K562 (cell line): ENCODE measurements around the gene ERLEC1. TPM values are rescaled to one million over a fixed set of nuclear protein-coding genes. Genes with fewer than 3 reads are reported as not detected.
A peak's percentile ranks its signal among the peaks of the same experiment; 100 is the strongest.

ENCODE experiments used
- ATAC-seq: fragments of 200-7000 bp; cut with Tn5 transposase; 3 replicates; pipeline ENCODE4 v1.9.1; 2020; ENCODE audit warnings: moderate library complexity
- BruUV-seq: library from RNA; stranded (reverse); fragments of 400-500 nt; replicated peaks from 2 replicates; lab custom pipeline; 2021; lab: Mats Ljungman, UMichigan
- CTCF ChIA-PET: fragments of 300-600 bp; formaldehyde crosslinking; extraction: SDS; loops from one replicate; lab custom pipeline; 2021; ENCODE audit warnings: low intra/inter-chr PET ratio; lab: Yijun Ruan, JAX
- POLR2A ChIA-PET: fragments of 300-600, 350-650 bp; sonication (Branson Sonifier 250); formaldehyde crosslinking; extraction: SDS; loops from one replicate; lab custom pipeline; 2021; ENCODE audit warnings: antibody characterized with exemption, inconsistent platforms; lab: Yijun Ruan, JAX
- DNase-seq, 4 experiments: peaks; one replicate each; pipeline versions ENCODE4 v3.0.0 to v3.0.0-alpha.2; 2011 to 2018; ENCODE audit warnings: low spot score in 3 of 4, mixed read lengths in 3 of 4; ENCODE audit errors: extremely low read depth in 1 of 4
- FAIRE-seq: peaks from 2 replicates; lab custom pipeline; 2011; peaks lifted over from hg19 to GRCh38; lab: Jason Lieb, UNC
- H2AFZ ChIP-seq: 2 replicates; pipeline ENCODE4 v1.6.0; 2011; ENCODE audit warnings: low read depth, low read length, control low read depth, inconsistent platforms
- H3K27ac ChIP-seq: fragments of 200-600 bp; 3 replicates; pipeline ENCODE4 v1.8.0; 2011; ENCODE audit warnings: low read depth, mild to moderate bottlenecking, control low read depth, inconsistent platforms, low read length, moderate library complexity, mixed read lengths; ENCODE audit errors: extremely low read depth
- H3K27me3 ChIP-seq, 2 experiments: fragments of 300-600 bp in 1 of 2; 2 replicates in 1 of 2; 3 replicates in 1 of 2; pipeline versions ENCODE4 v1.6.0 to v1.8.0; 2011; ENCODE audit warnings: inconsistent platforms in 2 of 2, low read length in 2 of 2, mild to moderate bottlenecking in 1 of 2, mixed read lengths in 1 of 2, moderate library complexity in 1 of 2; ENCODE audit not compliant: control insufficient read depth in 2 of 2, insufficient read depth in 2 of 2
- H3K36me3 ChIP-seq: fragments of 300-600 bp; 3 replicates; pipeline ENCODE4 v1.8.0; 2011; ENCODE audit warnings: mild to moderate bottlenecking, low read length, inconsistent platforms; ENCODE audit not compliant: control insufficient read depth, insufficient read depth
- H3K4me1 ChIP-seq, 2 experiments: fragments of 200-600 bp in 1 of 2; replicated peaks in 1 of 2; 2 replicates in 1 of 2; 3 replicates in 1 of 2; pipeline versions ENCODE4 v1.5.1 to v1.8.0; 2011; ENCODE audit warnings: inconsistent platforms in 2 of 2, low read length in 2 of 2, mild to moderate bottlenecking in 1 of 2, mixed read lengths in 1 of 2, moderate library complexity in 1 of 2; ENCODE audit not compliant: control insufficient read depth in 2 of 2, insufficient read depth in 2 of 2
- H3K4me2 ChIP-seq: 2 replicates; pipeline ENCODE4 v1.6.1; 2011; ENCODE audit warnings: low read length, control low read depth, inconsistent platforms, mixed read lengths; ENCODE audit not compliant: insufficient read depth
- H3K4me3 ChIP-seq: fragments of 200-600 bp; sonication (generic), shearing (Covaris generic); 2 replicates; pipeline ENCODE4 v1.5.1; 2016; ENCODE audit warnings: control low read depth, inconsistent platforms
- H3K79me2 ChIP-seq: fragments of 200-600 bp; 3 replicates; pipeline ENCODE4 v1.8.0; 2011; ENCODE audit warnings: low read length, inconsistent platforms; ENCODE audit not compliant: control insufficient read depth, insufficient read depth
- H3K9ac ChIP-seq, 2 experiments: 2 replicates each; pipeline versions ENCODE4 v1.6.0 to v1.6.1; 2011; ENCODE audit warnings: low read depth in 2 of 2, low read length in 2 of 2, control low read depth in 1 of 2, inconsistent platforms in 1 of 2, mild to moderate bottlenecking in 1 of 2, mixed read lengths in 1 of 2; ENCODE audit not compliant: insufficient read depth in 1 of 2
- H3K9me1 ChIP-seq: one replicate; pipeline ENCODE4 v1.6.0; 2011; ENCODE audit warnings: inconsistent platforms, mild to moderate bottlenecking, low read length, moderate library complexity; ENCODE audit not compliant: control insufficient read depth, insufficient read depth
- H3K9me3 ChIP-seq: replicated peaks from 2 replicates; pipeline ENCODE4 v1.5.1; 2011; ENCODE audit warnings: low read depth, low read length, inconsistent platforms; ENCODE audit not compliant: control insufficient read depth, insufficient read depth
- H4K20me1 ChIP-seq: replicated peaks from 2 replicates; pipeline ENCODE4 v1.6.1; 2011; ENCODE audit warnings: low read length, inconsistent platforms, mixed read lengths; ENCODE audit not compliant: control insufficient read depth, insufficient read depth
- C11orf30 ChIP-seq: fragments of 450-650 bp; IDR thresholded peaks from 2 replicates; pipeline ENCODE4 v1.6.1; 2016; ENCODE audit warnings: low read depth, mild to moderate bottlenecking
- ELF4 ChIP-seq: fragments of 450-650 bp; formaldehyde crosslinking; IDR thresholded peaks from 2 replicates; pipeline ENCODE4 v1.4.0; 2022; ENCODE audit warnings: missing genetic modification characterization
- JUNB ChIP-seq: fragments of 450-650 bp; formaldehyde crosslinking; conservative IDR thresholded peaks from 2 replicates; pipeline ENCODE4 v1.4.0; 2020; ENCODE audit warnings: mild to moderate bottlenecking
- MAFG ChIP-seq: fragments of 450-650 bp; conservative IDR thresholded peaks from 2 replicates; pipeline ENCODE4 v1.6.1; 2016; ENCODE audit warnings: missing genetic modification characterization, missing compliant biosample characterization
- TSHZ1 ChIP-seq: fragments of 250-450 bp; sonication (Bioruptor Pico); IDR thresholded peaks from 2 replicates; pipeline ENCODE4 v1.4.0; 2020; ENCODE audit warnings: mild to moderate bottlenecking, moderate library complexity
- ZNF316 ChIP-seq: fragments of 450-650 bp; IDR thresholded peaks from 2 replicates; pipeline ENCODE4 v1.6.1; 2016
- WGBS: fragments of 100-300 bp; shearing (Covaris generic); methylation state at CpG from one replicate; pipeline ENCODE4 v1.1.6; 2016; ENCODE audit warnings: low coverage, mixed read lengths; ENCODE audit not compliant: insufficient coverage; ENCODE audit errors: missing lambda C conversion rate; 5-methylcytosine and 5-hydroxymethylcytosine counted together
- in situ Hi-C: fragments of 300-500 bp; cut with MboI; formaldehyde crosslinking; loops from 4 replicates; pipeline ENCODE4 v1.15.0; 2018; ENCODE audit warnings: inconsistent platforms, mixed read lengths
- intact Hi-C: fragments of 100-400 bp; cut with micrococcal nuclease; formaldehyde crosslinking; loops from 2 replicates; pipeline ENCODE4 v1.14.2; 2022
- polyA plus RNA-seq, 8 experiments: library from polyadenylated mRNA; depleted of rRNA in 4 of 8; stranded (reverse) in 5 of 8; unstranded in 3 of 8; fragments of >200 nt; fragmentation: Nextera tagmentation in 2 of 8; fragmentation: Illumina TruSeq in 1 of 8; extraction: Ambion mirVana in 2 of 8; extraction: Trizol in 1 of 8; gene quantifications; 2 replicates each; pipeline versions ENCODE4 v1.2.1 to v1.2.3, GENCODE V29; 2011 to 2014; ENCODE audit warnings: inconsistent platforms in 1 of 8, missing spikeins in 1 of 8
- total RNA-seq, 7 experiments: library from RNA; depleted of rRNA in 6 of 7; stranded (reverse); fragments of >200 nt in 6 of 7; fragmentation: Illumina TruSeq in 2 of 7; extraction: Trizol in 2 of 7; gene quantifications; 2 replicates each; pipeline versions ENCODE4 v1.2.1 to v1.2.3, GENCODE V29; 2011 to 2021; ENCODE audit warnings: low replicate concordance in 1 of 7

The ERLEC1 gene
- total and polyA plus RNA-seq, 9 of the 15 experiments (the other 6 are each of a cell fraction or from before 2014, with no cell fraction given), result 12.0 to 41.6 (median 30.6) TPM

- FAIRE-seq, result no peak
- TF ChIP-seq JUNB (CRISPR knock-in tag) (no peak), C11orf30 (peak; percentile 39; the same call in 1 of the 2 replicates), ZNF316 (peak; percentile 77), MAFG (tag) (0 out of 2 replicates have a peak, but pooled peaks have one; percentile 12), ELF4 (CRISPR knock-in tag) (no peak), TSHZ1 (no peak)
Observed at GRCh38 chr2:53744395-53745065, 42.3 kb upstream of the ERLEC1 start.

More at GRCh38 chr2:53744395-53745065, 42.3 kb upstream of the ERLEC1 start:
- 98% methylated on average over 2 of the region's 2 CpGs for WGBS
- Histone ChIP-seq H3K9me3 (no peaks in the 10 kb centered on the region), H3K4me2 (no peak overlapping the region), H3K4me3 (no peak overlapping the region), H4K20me1 (no peaks in the 10 kb centered on the region), H3K9me1 (no peaks in the 10 kb centered on the region), H3K79me2 (no peaks in the 10 kb centered on the region), H3K4me1 (no peaks in the 10 kb centered on the region), H2AFZ (no peak overlapping the region), H3K36me3 (peaks cover 16% of the 10 kb centered on the region; the same call in 2 of the 3 replicates), H3K9ac (no peak overlapping the region), H3K27me3 (no peaks in the 10 kb centered on the region), H3K27ac (no peak overlapping the region)
- no peak for DNase-seq
- BruUV-seq, result no TSS peak
- in situ Hi-C loops (no loop called here), intact Hi-C loops (no loop called here)
- ChIA-PET POLR2A (interaction anchor here (0.6 to 2.0 kb wide), 3 partner anchors 7 to 310 kb away, joined by 3 to 6 read pairs (median 3); partner anchors contain the start of gene CHAC2), CTCF (no interaction called here)
- ATAC-seq, result no peak
